ENCODE measurements around the gene GABRD.

The GABRD gene

GRCh38 chr1:2039251-2039650 is 20.1 kb downstream of the GABRD start:
- DNase-seq (ENCODE audit: low spot score) = no peak

DNA sequence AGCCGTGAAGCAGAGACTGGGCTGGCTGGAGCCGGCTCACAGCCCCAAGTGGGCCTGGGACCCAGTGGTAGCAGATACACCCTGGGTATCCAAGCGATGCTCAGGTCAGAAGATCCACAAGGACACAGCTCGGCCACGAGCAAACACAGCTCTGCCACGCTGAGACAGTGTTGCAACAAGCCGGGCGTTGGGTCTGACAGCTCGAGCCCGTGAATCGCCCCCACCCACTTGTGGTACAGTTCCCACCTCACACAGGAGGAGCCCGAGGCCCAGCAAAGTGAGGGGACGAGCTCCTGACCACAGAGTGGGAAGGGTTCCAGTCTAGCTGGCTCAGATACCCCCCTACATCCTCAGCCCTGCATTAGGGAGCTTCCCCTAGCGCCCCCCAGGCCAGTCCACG is 22.2 kb downstream of the GABRD start:
- no peak for DNase-seq (ENCODE audit: low spot score)

DNA sequence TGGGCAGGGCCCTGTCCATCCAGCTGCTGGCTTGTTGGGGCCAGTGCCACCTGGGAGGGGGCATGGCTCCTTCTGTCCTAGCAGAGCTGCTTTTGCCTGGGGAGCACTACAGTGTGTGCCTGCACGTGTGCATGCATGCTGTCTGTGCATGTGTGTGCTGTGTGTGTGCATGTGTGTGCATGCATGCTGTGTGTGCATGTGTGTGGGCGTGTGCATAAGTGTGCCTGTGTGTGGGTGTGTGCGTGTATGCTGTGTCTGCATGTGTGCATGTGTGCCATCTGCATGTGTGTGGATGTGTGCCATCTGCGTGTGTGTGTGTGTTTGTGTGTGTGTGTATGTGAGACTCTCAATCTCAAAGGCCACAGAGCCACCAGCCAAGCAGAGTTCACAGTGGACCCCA is 22.7 kb downstream of the GABRD start:
- no peak for DNase-seq (ENCODE audit: low spot score)

DNA sequence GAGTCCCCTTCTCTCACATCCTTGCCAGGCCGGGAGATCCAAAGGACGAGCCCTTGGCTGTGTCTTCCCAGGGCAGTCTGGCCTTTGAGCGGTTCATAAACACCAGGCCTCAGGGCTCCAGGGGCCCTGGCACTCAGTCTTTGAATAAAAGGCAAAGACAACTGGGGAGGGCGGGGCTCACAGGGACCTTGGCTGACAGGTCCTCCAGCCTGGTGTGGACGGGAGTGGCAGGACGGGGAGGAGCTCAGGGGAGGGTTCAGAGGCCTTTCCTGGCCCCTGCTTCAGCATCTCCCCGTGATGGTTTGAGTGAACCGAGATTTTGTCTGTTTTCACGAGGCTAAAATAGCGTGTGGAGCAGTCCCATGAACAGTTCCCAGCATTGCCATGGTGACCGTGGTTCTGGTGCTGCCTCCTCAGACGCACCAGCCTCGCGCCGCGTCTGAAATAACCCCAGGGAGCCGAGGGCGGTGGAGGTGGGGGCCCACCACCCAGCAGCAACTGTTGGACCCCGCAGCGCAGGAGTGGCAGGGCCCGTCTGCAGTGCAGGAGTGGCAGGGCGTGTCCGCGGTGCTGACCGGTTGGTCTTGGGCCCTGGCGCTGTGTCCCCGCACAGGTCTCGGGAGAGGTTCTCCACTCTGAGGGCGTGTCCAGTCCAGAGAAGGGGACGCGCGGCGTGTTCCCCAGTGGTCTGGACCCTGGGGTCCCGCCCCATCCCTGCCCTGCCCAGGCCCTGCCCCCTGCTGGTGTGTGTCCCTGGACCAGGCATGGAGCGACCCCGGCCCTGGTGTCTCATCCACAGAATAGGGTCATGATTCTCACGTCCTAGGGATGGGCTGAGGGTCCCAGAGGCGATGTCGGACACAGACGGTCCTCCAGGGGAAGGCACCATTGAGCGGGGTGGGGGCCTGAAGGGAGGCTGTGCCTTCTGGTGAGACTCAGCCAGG is 24.0 kb downstream of the GABRD start:
- DNase-seq (ENCODE audit: low spot score) = peak; percentile 34

GRCh38 chr1:2043886-2044285 is 24.7 kb downstream of the GABRD start:
- no peak for DNase-seq (ENCODE audit: low spot score)

- DNase-seq (ENCODE audit: low spot score) = peak; percentile 25
Observed at GRCh38 chr1:2044510-2045319, 25.6 kb downstream of the GABRD start.

DNA sequence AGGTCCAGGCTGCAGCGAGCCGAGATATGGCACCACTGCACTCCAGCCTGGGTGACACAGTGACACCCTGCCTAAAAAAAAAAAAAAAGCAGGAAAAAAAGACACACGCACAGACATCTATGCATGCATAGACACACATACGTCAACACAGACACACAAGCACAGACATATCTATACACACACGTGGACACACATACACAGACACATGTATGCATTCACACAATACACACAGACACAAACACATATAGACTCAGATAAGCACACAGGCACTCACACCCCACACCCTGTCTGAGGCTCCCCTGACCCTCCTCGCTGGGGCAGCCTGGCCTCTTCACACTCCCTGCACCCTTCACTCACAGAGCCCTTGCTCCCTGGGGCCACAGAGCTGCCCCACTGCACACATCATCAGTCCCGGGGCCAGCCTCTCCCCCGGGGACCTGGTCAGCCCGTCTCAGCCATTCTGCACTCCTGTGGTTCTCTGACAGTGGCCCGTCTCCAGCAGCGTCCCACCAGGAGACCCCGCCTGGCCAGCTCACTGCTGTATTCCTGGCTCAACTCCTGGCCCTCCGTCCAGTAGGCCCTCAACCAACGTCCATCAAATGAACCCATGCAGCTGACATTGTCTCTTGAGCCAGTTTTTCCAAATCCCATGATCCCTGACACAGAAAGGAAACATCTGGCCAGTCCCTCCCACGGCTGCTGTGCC is 26.5 kb downstream of the GABRD start:
- DNase-seq (ENCODE audit: low spot score) = no peak

DNA sequence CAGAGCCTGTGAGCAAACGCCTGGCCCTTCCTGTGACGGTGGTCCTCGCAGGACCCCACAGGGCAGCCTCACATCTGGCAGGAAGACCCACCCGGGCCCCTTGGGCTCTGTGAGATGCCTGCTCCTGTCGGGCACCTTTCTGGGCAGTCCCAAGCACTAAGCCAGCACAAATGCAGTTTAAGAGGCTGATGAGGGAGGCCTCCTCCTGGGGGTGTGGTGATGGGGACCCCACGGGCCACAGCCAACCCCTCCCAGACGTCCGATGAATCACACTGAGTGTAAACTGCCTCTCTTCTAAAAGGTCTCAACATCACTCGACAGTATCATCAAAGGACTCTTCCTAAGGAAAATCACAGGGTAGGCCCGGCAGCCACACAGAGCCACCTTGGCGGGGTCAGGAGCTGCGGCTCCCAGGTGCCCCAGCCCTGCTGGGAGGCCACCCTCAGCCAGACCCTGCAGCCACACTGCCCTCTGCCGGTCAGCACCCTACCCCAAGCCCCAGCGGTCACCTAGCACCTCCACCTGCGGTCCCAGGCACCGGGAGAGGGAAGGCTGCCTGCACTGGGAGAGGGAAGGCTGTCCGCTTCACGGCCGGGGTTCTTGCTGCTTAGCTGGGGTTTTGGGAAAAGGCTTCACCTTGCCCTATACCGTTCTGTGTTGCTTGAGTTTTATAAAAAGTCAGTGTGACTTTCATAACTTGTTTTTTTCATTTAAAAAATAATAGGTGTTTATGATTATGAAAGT is 27.2 kb downstream of the GABRD start:
- DNase-seq (ENCODE audit: low spot score) = peak; percentile 73

DNA sequence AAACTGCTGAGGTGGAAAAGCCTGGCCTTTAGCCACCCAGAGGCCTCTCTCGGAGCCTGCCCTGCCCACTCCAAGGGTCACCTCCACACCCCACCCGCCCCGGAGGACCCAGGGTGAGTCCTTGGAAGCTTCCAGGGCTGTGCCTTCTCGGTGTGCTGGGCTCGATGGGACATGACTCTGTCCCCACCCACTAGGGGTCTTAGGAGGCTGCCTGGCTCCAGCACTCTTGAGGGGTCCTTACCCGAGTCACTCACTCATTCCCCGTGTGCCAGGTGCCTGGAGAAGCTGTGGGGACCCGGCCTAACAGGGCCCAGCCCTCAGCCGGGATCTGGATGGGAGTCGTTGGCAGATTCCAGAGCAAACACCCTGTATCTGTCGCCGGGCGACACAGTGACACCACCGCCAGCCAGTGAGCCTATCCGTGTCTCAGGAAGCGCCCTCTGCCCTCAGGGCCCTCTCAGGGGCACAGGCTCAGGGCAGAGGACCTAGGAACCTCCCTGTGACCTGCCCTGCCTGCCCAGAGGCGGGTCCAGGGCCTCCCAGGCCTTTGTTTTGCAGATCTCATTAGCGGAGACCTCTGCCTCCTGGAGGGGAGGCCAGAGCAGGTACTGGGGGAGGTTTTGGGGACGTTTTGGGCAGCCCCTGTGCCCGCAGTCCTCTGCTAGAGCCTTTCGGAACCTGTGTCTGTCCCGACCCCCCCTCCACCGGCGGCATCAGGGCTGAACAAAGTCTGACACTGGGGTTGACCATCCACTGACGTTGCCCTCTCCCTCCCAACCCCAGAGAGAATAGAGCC is 28.0 kb downstream of the GABRD start:
- no peak for DNase-seq (ENCODE audit: low spot score)

GRCh38 chr1:2047749-2048729 is 28.9 kb downstream of the GABRD start:
- DNase-seq (ENCODE audit: low spot score) = no peak

- DNase-seq (ENCODE audit: low spot score) = peak; percentile 88
Observed at GRCh38 chr1:2049225-2049717, 30.1 kb downstream of the GABRD start.

GRCh38 chr1:2049718-2050431 is 30.7 kb downstream of the GABRD start, which contains the start of gene PRKCZ:
Gene PRKCZ, plus strand, starts transcription at chr1:2050411. Its CDS starts 220 bp downstream, at chr1:2050631.
- peak; percentile 92 for DNase-seq (ENCODE audit: low spot score)

DNA sequence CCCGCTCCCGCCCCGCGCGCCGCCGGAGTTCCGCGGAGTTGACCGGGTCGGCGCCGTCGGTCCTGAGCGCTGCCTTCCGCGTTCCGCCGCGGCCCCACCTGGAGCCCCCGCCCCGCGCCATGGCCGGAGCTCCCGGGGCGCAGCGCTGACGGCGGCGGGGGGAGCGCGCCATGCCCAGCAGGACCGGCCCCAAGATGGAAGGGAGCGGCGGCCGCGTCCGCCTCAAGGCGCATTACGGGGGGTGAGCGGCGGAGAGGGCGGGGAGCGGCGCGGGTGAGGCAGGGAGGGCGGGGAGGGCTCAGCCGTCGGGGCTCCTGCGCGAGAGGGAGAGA is 31.3 kb downstream of the GABRD start:
- peak; percentile 29 for DNase-seq (ENCODE audit: low spot score)

DNA sequence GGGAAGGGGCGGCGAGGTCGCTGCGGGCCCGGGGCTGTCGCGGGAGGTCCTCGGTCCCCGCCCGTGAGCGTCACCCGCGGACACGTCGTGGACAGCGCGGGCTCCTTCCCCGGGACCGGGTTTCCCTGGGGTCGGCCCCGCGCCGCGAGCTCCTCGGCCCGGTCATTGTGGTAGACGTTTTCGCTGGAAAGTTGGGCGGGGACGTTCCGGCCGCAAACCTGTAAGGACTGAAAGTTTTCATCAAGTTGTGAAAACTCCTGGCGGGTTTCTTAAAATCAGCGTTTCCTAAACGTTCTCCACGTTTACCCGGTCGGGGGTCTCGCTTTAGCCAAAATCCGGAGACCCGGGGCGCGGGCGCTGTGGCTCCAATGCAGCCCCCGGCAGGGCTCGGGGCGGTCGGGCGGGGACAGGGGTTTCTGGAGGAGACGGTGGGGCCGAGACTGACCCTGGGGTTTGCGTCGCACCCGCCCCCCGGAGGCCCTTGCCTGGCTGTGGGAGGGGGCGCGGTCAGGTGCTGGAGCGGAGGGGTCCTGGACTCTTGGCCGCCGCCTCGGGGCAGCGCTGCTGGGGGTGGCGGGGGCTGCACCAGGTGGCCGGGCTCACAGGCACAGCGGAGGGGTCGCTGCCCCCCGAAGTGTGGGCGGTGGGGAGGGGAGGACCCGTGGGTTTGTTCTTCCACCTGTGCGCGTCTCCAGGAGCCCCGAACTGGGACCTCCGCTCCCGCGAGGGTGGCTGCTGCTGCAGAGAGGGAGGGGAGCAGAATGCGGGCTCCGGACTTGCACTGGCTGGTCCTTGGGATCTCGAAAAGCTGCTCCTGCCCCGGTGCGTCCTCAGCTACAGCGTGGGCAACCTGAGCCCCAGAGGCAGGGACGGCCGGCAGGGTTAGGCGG is 31.9 kb downstream of the GABRD start:
- DNase-seq (ENCODE audit: low spot score) = no peak

DNA sequence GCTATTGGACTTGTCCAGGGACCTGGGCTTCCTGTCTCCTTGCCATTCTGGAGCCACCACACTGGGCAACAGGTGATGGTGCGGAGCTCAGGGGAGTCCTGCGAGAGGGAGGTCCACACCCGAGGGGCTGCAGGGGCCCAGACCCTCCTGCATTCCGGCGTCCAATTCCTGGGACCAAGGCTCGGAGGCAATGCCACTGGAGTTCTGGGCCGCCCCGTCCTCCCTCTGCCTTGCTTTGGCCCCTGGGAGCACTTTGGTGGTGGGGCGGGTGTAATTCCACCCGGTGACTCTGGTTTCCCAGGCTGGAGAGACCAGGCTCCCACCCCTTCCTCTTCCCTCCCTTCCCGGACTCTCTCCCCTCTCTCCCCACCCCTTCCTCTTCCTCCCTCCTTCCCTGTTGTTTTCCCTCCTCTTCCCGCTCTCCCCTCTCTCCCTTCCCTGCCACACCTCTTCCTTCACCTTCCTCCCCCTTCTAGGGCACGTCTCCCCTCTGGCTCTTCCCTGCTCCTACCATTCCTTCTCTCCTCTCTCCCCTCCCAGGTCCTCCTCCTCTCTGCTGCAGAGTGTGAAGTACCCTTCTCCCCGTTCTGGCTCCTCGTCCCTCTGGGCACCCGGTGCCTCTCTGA is 33.0 kb downstream of the GABRD start:
- no peak for DNase-seq (ENCODE audit: low spot score)

DNA sequence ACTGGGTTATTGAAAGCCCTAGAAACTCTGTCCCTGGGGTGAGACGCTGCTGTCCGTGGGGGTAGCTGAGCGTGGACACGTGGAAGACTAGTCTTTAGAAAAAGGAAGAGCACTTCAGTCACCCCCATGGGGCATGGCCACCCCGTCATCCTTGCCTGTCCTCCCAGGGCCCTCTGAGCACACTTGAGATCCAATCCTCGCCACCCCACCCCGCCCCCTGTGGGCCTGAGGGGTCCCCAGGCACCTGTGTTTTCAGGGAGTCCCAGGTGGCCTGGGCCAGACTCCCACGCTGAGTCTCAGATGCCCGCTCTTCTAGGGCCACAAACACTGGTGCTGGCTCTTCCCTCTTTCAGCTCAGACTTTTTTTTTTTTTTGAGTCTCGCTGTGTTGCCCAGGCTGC is 33.6 kb downstream of the GABRD start:
- DNase-seq (ENCODE audit: low spot score) = no peak

DNA sequence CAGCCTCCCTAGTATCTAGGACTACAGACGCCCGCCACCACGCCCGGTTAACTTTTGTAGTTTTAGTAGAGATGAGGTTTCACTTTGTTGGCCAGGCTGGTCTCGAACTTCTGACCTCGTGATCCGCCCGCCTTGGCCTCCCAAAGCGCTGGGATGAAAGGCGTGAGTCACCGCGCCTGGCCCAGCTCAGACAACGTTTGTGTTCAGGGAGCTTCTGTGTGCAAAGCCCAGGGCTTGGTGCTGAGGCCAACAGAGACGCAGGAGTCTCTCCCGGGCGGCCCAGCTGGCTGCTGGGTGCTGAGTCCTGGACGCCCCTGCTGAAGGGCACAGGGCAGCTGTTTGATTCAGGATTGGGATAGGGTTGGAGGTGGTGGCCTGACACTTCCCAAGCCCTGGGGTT is 34.1 kb downstream of the GABRD start:
- no peak for DNase-seq (ENCODE audit: low spot score)

Data from SW480 (cell line).